Activated CD8-positive, alpha-beta T cell treated with anti-CD3 and anti-CD28 coated beads for 36 hours (primary cell): Measurements from ENCODE around the gene CTSH. TPM values are rescaled to one million over a fixed set of nuclear protein-coding genes. Genes with fewer than 3 reads are reported as not detected.

ENCODE experiments used
- ATAC-seq: fragments of 200-7000 bp; cut with Tn5 transposase; one replicate; pipeline ENCODE4 v1.10.0; 2021; ENCODE audit warnings: mild to moderate bottlenecking, moderate library complexity
- CTCF ChIA-PET: fragments of 350-600 bp; sonication (Branson Sonifier 250); formaldehyde crosslinking; loops from one replicate; lab custom pipeline; 2021; ENCODE audit warnings: antibody characterized with exemption; lab: Charles Lee
- POLR2A ChIA-PET: fragments of 350-600 bp; sonication (Branson Sonifier 250); formaldehyde crosslinking; loops from one replicate; lab custom pipeline; 2021; ENCODE audit warnings: antibody characterized with exemption; lab: Charles Lee
- DNase-seq: peaks from one replicate; pipeline ENCODE4 v3.0.0-alpha.2; 2020
- H3K27ac Mint-ChIP-seq: one replicate; pipeline ENCODE4 v1.8.0; 2021; ENCODE audit warnings: mild to moderate bottlenecking, mixed read lengths
- H3K27me3 Mint-ChIP-seq: one replicate; pipeline ENCODE4 v1.8.0; 2021; ENCODE audit warnings: mixed read lengths
- H3K36me3 Mint-ChIP-seq: one replicate; pipeline ENCODE4 v1.8.0; 2021; ENCODE audit warnings: low read depth, mixed read lengths
- H3K4me1 Mint-ChIP-seq: one replicate; pipeline ENCODE4 v1.8.0; 2021; ENCODE audit warnings: low read depth, mixed read lengths
- H3K4me3 Mint-ChIP-seq: one replicate; pipeline ENCODE4 v1.8.0; 2021; ENCODE audit warnings: mild to moderate bottlenecking, moderate library complexity, mixed read lengths
- H3K9me3 Mint-ChIP-seq: one replicate; pipeline ENCODE4 v1.8.0; 2021; ENCODE audit warnings: mixed read lengths
- CTCF ChIP-seq: fragments of 200-600 bp; IDR thresholded peaks from one replicate; pipeline ENCODE4 v1.8.0; 2022; ENCODE audit warnings: antibody characterized with exemption, mild to moderate bottlenecking
- intact Hi-C: fragments of 100-400 bp; cut with micrococcal nuclease; formaldehyde crosslinking; loops from one replicate; pipeline ENCODE4 v1.10.0; 2022
- total RNA-seq, 2 experiments: library from RNA; stranded (reverse); gene quantifications; one replicate each; pipeline ENCODE4 v1.2.3, GENCODE V29; 2021

The CTSH gene
- total RNA-seq, 2 experiments from 2014 or later: 13.2 to 14.1 TPM

GRCh38 chr15:78977591-78978347, 32.9 kb upstream of the CTSH start:
- CTCF ChIA-PET: interaction anchor here (1.4 to 5.0 kb wide), 4 partner anchors 9 to 206 kb away, joined by 3 to 32 read pairs (median 12); no protein-coding TSS in a partner anchor
- Mint-ChIP-seq H3K4me3 (no peak overlapping the region), H3K36me3 (no peaks in the 10 kb centered on the region), H3K9me3 (no peaks in the 10 kb centered on the region), H3K27me3 (no peaks in the 10 kb centered on the region), H3K4me1 (peaks cover 2% of the 10 kb centered on the region), H3K27ac (no peak overlapping the region)
- POLR2A ChIA-PET: no interaction called here
- ATAC-seq (no peak), DNase-seq (no peak)
- TF ChIP-seq CTCF: no peak
- intact Hi-C loops: no loop called here

GRCh38 chr15:78977091-78977571, 32.3 kb upstream of the CTSH start:
- H3K27ac Mint-ChIP-seq: no peak overlapping the region

GRCh38 chr15:78976691-78977090, 31.8 kb upstream of the CTSH start:
- no peaks in the 10 kb centered on the region for H3K27me3 Mint-ChIP-seq
- no peak for DNase-seq
- ATAC-seq: no peak
- H3K27ac Mint-ChIP-seq: no peak overlapping the region
- intact Hi-C loops: no loop called here
- H3K4me3 Mint-ChIP-seq: no peak overlapping the region
- ChIA-PET CTCF (interaction anchor here (5.0 kb wide), 1 partner anchor 67 kb away, joined by 32 read pairs; no protein-coding TSS in a partner anchor), POLR2A (no interaction called here)
- H3K36me3 Mint-ChIP-seq: no peaks in the 10 kb centered on the region
- no peaks in the 10 kb centered on the region for H3K9me3 Mint-ChIP-seq
- no peak for TF ChIP-seq CTCF
- peaks cover 2% of the 10 kb centered on the region for H3K4me1 Mint-ChIP-seq

More at GRCh38 chr15:78977091-78977571, 32.3 kb upstream of the CTSH start:
- intact Hi-C loops: no loop called here
- ATAC-seq (peak; percentile 45), DNase-seq (no peak)
- peaks cover 2% of the 10 kb centered on the region for H3K4me1 Mint-ChIP-seq
- POLR2A ChIA-PET: no interaction called here
- CTCF ChIA-PET: interaction anchor here (2.3 to 5.0 kb wide), 3 partner anchors 8 to 207 kb away, joined by 6 to 32 read pairs (median 19); no protein-coding TSS in a partner anchor
- H3K36me3 Mint-ChIP-seq: no peaks in the 10 kb centered on the region
- H3K27me3 Mint-ChIP-seq: no peaks in the 10 kb centered on the region
- H3K4me3 Mint-ChIP-seq: no peak overlapping the region
- no peak for TF ChIP-seq CTCF
- H3K9me3 Mint-ChIP-seq: no peaks in the 10 kb centered on the region

GRCh38 chr15:78974272-78974918, 29.5 kb upstream of the CTSH start:
- intact Hi-C loops: no loop called here
- DNase-seq (no peak), ATAC-seq (no peak)
- Mint-ChIP-seq H3K9me3 (no peaks in the 10 kb centered on the region), H3K4me3 (no peak overlapping the region), H3K36me3 (no peaks in the 10 kb centered on the region), H3K27ac (no peak overlapping the region), H3K4me1 (peaks cover 2% of the 10 kb centered on the region), H3K27me3 (no peaks in the 10 kb centered on the region)
- ChIA-PET CTCF (no interaction called here), POLR2A (no interaction called here)
- TF ChIP-seq CTCF: no peak
